H9 (cell line): ENCODE results near the gene EPC1. TPM values are rescaled to one million over a fixed set of nuclear protein-coding genes. Genes with fewer than 3 reads are reported as not detected.

Experiments used
- DNase-seq: peaks from one replicate; pipeline ENCODE4 v3.0.0-alpha.2; 2017
- H2AFZ ChIP-seq: one replicate; pipeline ENCODE4 v1.6.1; 2013; ENCODE audit warnings: mild to moderate bottlenecking, low read length, control low read depth, moderate library complexity
- H2AK5ac ChIP-seq: 2 replicates; pipeline ENCODE4 v1.6.1; 2013; ENCODE audit warnings: low read length, control low read depth, mixed read lengths; ENCODE audit not compliant: insufficient read length
- H2BK120ac ChIP-seq: one replicate; pipeline ENCODE4 v1.6.1; 2013; ENCODE audit warnings: low read depth, mild to moderate bottlenecking, low read length, control low read depth, inconsistent platforms; ENCODE audit not compliant: poor library complexity, severe bottlenecking
- H2BK12ac ChIP-seq: 2 replicates; pipeline ENCODE4 v1.6.1; 2013; ENCODE audit warnings: low read length, control low read depth, mixed read lengths, low read depth; ENCODE audit not compliant: insufficient read length
- H2BK15ac ChIP-seq: 2 replicates; pipeline ENCODE4 v1.6.1; 2013; ENCODE audit warnings: low read depth, low read length, control low read depth
- H2BK20ac ChIP-seq: one replicate; pipeline ENCODE4 v1.6.1; 2013; ENCODE audit warnings: low read depth, mild to moderate bottlenecking, low read length, control low read depth, inconsistent platforms; ENCODE audit not compliant: poor library complexity, severe bottlenecking
- H2BK5ac ChIP-seq: 2 replicates; pipeline ENCODE4 v1.6.1; 2013; ENCODE audit warnings: low read length, control low read depth, mixed read lengths; ENCODE audit not compliant: insufficient read length
- H3K14ac ChIP-seq: 2 replicates; pipeline ENCODE4 v1.6.1; 2013; ENCODE audit warnings: low read length, control low read depth; ENCODE audit not compliant: insufficient read depth
- H3K18ac ChIP-seq: 2 replicates; pipeline ENCODE4 v1.6.1; 2013; ENCODE audit warnings: low read depth, mild to moderate bottlenecking, mixed read lengths, low read length, control low read depth; ENCODE audit not compliant: insufficient read length
- H3K23ac ChIP-seq: 2 replicates; pipeline ENCODE4 v1.6.1; 2013; ENCODE audit warnings: low read length, control low read depth, mixed read lengths, low read depth; ENCODE audit not compliant: insufficient read length
- H3K23me2 ChIP-seq: 2 replicates; pipeline ENCODE4 v1.6.1; 2013; ENCODE audit warnings: low read depth, mild to moderate bottlenecking, mixed read lengths, low read length, control low read depth; ENCODE audit not compliant: insufficient read length, poor library complexity, severe bottlenecking
- H3K27ac ChIP-seq: 2 replicates; pipeline ENCODE4 v1.5.1; 2013; ENCODE audit warnings: low read length, control low read depth, mixed read lengths, low read depth; ENCODE audit not compliant: insufficient read length
- H3K27me3 ChIP-seq: 2 replicates; pipeline ENCODE4 v1.6.1; 2013; ENCODE audit warnings: low read length, control low read depth, inconsistent platforms; ENCODE audit not compliant: insufficient read depth
- H3K4ac ChIP-seq: 2 replicates; pipeline ENCODE4 v1.6.1; 2013; ENCODE audit warnings: low read depth, mild to moderate bottlenecking, control low read depth, inconsistent platforms, low read length, moderate library complexity
- H3K4me1 ChIP-seq: 2 replicates; pipeline ENCODE4 v1.6.1; 2013; ENCODE audit warnings: low read length, control low read depth, inconsistent platforms; ENCODE audit not compliant: insufficient read depth
- H3K4me2 ChIP-seq: 2 replicates; pipeline ENCODE4 v1.6.1; 2013; ENCODE audit warnings: low read length, control low read depth, mixed read lengths; ENCODE audit not compliant: insufficient read length, insufficient read depth
- H3K56ac ChIP-seq: 2 replicates; pipeline ENCODE4 v1.6.1; 2013; ENCODE audit warnings: low read depth, mild to moderate bottlenecking, mixed read lengths, low read length, control low read depth; ENCODE audit not compliant: insufficient read length
- H3K79me1 ChIP-seq: 2 replicates; pipeline ENCODE4 v1.6.1; 2013; ENCODE audit warnings: low read depth, mild to moderate bottlenecking, moderate library complexity, low read length, control low read depth, inconsistent platforms; ENCODE audit not compliant: insufficient read depth, poor library complexity, severe bottlenecking
- H3K79me2 ChIP-seq: 2 replicates; pipeline ENCODE4 v1.6.1; 2013; ENCODE audit warnings: low read length, control low read depth, inconsistent platforms; ENCODE audit not compliant: insufficient read depth
- H3K9ac ChIP-seq: 2 replicates; pipeline ENCODE4 v1.6.1; 2013; ENCODE audit warnings: low read length, control low read depth, mixed read lengths; ENCODE audit not compliant: insufficient read length; ENCODE audit errors: extremely low read depth
- H3K9me3 ChIP-seq: one replicate; pipeline ENCODE4 v1.6.1; 2013; ENCODE audit warnings: low read depth, low read length, inconsistent platforms; ENCODE audit not compliant: control insufficient read depth
- H3T11ph ChIP-seq: one replicate; pipeline ENCODE4 v1.6.1; 2013; ENCODE audit warnings: mild to moderate bottlenecking, low read length, control low read depth, inconsistent platforms
- H4K20me1 ChIP-seq: one replicate; pipeline ENCODE4 v1.6.1; 2013; ENCODE audit not compliant: control insufficient read depth, insufficient read length, insufficient read depth
- H4K5ac ChIP-seq: 2 replicates; pipeline ENCODE4 v1.6.1; 2013; ENCODE audit warnings: low read depth, mild to moderate bottlenecking, mixed read lengths, low read length, control low read depth; ENCODE audit not compliant: insufficient read length
- H4K8ac ChIP-seq: replicated peaks from 2 replicates; pipeline ENCODE4 v1.6.1; 2013; ENCODE audit warnings: low read length, control low read depth, mixed read lengths, low read depth; ENCODE audit not compliant: insufficient read length
- H4K91ac ChIP-seq: 2 replicates; pipeline ENCODE4 v1.6.1; 2013; ENCODE audit warnings: low read depth, mild to moderate bottlenecking, moderate library complexity, mixed read lengths, low read length, control low read depth; ENCODE audit not compliant: insufficient read length
- H3K27ac Mint-ChIP-seq, 3 experiments: 2 replicates in 2 of 3; 3 replicates in 1 of 3; pipeline ENCODE4 v1.8.0; 2020 to 2021; ENCODE audit warnings: mixed read lengths in 3 of 3, mild to moderate bottlenecking in 1 of 3, moderate library complexity in 1 of 3
- H3K27me3 Mint-ChIP-seq: 2 replicates; pipeline ENCODE4 v1.8.0; 2021; ENCODE audit warnings: low read depth, mild to moderate bottlenecking, moderate library complexity, mixed read lengths
- H3K36me3 Mint-ChIP-seq, 3 experiments: 2 replicates in 2 of 3; 3 replicates in 1 of 3; pipeline ENCODE4 v1.8.0; 2020 to 2021; ENCODE audit warnings: low read depth in 3 of 3, mixed read lengths in 3 of 3; ENCODE audit not compliant: insufficient read depth in 1 of 3
- H3K4me1 Mint-ChIP-seq, 2 experiments: 2 replicates each; pipeline ENCODE4 v1.8.0; 2020; ENCODE audit warnings: mixed read lengths in 2 of 2
- H3K4me3 Mint-ChIP-seq, 2 experiments: 2 replicates in 1 of 2; 3 replicates in 1 of 2; pipeline ENCODE4 v1.8.0; 2020 to 2021; ENCODE audit warnings: mild to moderate bottlenecking in 2 of 2, mixed read lengths in 2 of 2, moderate library complexity in 1 of 2
- H3K9me3 Mint-ChIP-seq, 2 experiments: 2 replicates in 1 of 2; 3 replicates in 1 of 2; pipeline ENCODE4 v1.8.0; 2020; ENCODE audit warnings: mild to moderate bottlenecking in 2 of 2, mixed read lengths in 2 of 2, moderate library complexity in 1 of 2
- WGBS: extraction: QIAGEN DNeasy Blood & Tissue Kit; methylation state at CpG from one replicate; pipeline ENCODE4 v1.1.7; 2013; ENCODE audit warnings: missing lambda C conversion rate, low lambda C conversion rate, mixed read lengths; ENCODE audit not compliant: insufficient read length; ENCODE audit errors: extremely low coverage; 5-methylcytosine and 5-hydroxymethylcytosine counted together
- total RNA-seq: library from RNA; stranded (reverse); gene quantifications from 2 replicates; pipeline ENCODE4 v1.2.1, GENCODE V29; 2021
- TF ChIP-seq, protein P1 (sequence below): fragments of 200-600 bp; sonication (generic); conservative IDR thresholded peaks from 3 replicates; pipeline ENCODE4 v1.8.0; 2021; ENCODE audit warnings: antibody characterized with exemption, mild to moderate bottlenecking

Gene EPC1
- total RNA-seq, 1 experiment from 2014 or later = 32.5 TPM

- no peak overlapping the region for H2BK12ac ChIP-seq
- Mint-ChIP-seq H3K4me3 (no peak overlapping the region), H3K4me1 (peaks cover 15 to 18% of the 10 kb centered on the region in 2 experiments), H3K36me3 (peaks cover 8 to 20% (median 12%) of the 10 kb centered on the region in 3 experiments), H3K9me3 (peaks cover 18 to 20% of the 10 kb centered on the region in 2 experiments), H3K27ac (no peak overlapping the region), H3K27me3 (no peaks in the 10 kb centered on the region; the same call in 1 of the 2 replicates)
- no peak overlapping the region for H3T11ph ChIP-seq
- no peak overlapping the region for H2AK5ac ChIP-seq
- H3K4ac ChIP-seq = no peak overlapping the region
- no peak overlapping the region for H3K23ac ChIP-seq
- no peak overlapping the region for H3K27ac ChIP-seq
- H3K56ac ChIP-seq = no peak overlapping the region
- H3K4me2 ChIP-seq = no peak overlapping the region
- no peak overlapping the region for H2BK15ac ChIP-seq
- TF ChIP-seq, protein P1, sequence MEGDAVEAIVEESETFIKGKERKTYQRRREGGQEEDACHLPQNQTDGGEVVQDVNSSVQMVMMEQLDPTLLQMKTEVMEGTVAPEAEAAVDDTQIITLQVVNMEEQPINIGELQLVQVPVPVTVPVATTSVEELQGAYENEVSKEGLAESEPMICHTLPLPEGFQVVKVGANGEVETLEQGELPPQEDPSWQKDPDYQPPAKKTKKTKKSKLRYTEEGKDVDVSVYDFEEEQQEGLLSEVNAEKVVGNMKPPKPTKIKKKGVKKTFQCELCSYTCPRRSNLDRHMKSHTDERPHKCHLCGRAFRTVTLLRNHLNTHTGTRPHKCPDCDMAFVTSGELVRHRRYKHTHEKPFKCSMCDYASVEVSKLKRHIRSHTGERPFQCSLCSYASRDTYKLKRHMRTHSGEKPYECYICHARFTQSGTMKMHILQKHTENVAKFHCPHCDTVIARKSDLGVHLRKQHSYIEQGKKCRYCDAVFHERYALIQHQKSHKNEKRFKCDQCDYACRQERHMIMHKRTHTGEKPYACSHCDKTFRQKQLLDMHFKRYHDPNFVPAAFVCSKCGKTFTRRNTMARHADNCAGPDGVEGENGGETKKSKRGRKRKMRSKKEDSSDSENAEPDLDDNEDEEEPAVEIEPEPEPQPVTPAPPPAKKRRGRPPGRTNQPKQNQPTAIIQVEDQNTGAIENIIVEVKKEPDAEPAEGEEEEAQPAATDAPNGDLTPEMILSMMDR = no peak
- WGBS = no CpG with 5 or more reads among the region's 1 CpG
- H3K79me1 ChIP-seq = no peaks in the 10 kb centered on the region
- no peak overlapping the region for H3K18ac ChIP-seq
- no peak for DNase-seq
- H3K79me2 ChIP-seq = no peaks in the 10 kb centered on the region
- no peak overlapping the region for H3K9ac ChIP-seq
- H3K9me3 ChIP-seq = no peaks in the 10 kb centered on the region
- H2BK20ac ChIP-seq = no peak overlapping the region
- no peak overlapping the region for H2BK120ac ChIP-seq
- no peak overlapping the region for H2BK5ac ChIP-seq
- no peaks in the 10 kb centered on the region for H3K27me3 ChIP-seq
- no peaks in the 10 kb centered on the region for H4K20me1 ChIP-seq
- no peak overlapping the region for H4K8ac ChIP-seq
- H3K4me1 ChIP-seq = no peaks in the 10 kb centered on the region; the same call in 1 of the 2 replicates
- H4K5ac ChIP-seq = no peak overlapping the region
- no peak overlapping the region for H4K91ac ChIP-seq
- no peak overlapping the region for H3K14ac ChIP-seq
- no peak overlapping the region for H2AFZ ChIP-seq
- no peaks in the 10 kb centered on the region for H3K23me2 ChIP-seq
These were observed 120.3 kb downstream of the EPC1 start for GRCh38 chr10:32226624-32227023.
